Neural progenitor cell (in vitro differentiated cells): ENCODE results near the gene FOXL3.

ENCODE experiments used
- EZH2 ChIP-seq: fragments of 200-600 bp; sonication (generic); IDR thresholded peaks from 2 replicates; pipeline ENCODE4 v1.6.1; 2017; ENCODE audit warnings: antibody characterized with exemption, mild to moderate bottlenecking, moderate library complexity
- EZH2phosphoT487 ChIP-seq: fragments of 200-600 bp; sonication (generic); IDR thresholded peaks from 2 replicates; pipeline ENCODE4 v1.6.1; 2017; ENCODE audit warnings: antibody characterized with exemption
- TF ChIP-seq, protein P1 (sequence below): fragments of 200-600 bp; sonication (generic); IDR thresholded peaks from 2 replicates; pipeline ENCODE4 v1.5.1; 2017; ENCODE audit warnings: antibody characterized with exemption, mild to moderate bottlenecking

DNA sequence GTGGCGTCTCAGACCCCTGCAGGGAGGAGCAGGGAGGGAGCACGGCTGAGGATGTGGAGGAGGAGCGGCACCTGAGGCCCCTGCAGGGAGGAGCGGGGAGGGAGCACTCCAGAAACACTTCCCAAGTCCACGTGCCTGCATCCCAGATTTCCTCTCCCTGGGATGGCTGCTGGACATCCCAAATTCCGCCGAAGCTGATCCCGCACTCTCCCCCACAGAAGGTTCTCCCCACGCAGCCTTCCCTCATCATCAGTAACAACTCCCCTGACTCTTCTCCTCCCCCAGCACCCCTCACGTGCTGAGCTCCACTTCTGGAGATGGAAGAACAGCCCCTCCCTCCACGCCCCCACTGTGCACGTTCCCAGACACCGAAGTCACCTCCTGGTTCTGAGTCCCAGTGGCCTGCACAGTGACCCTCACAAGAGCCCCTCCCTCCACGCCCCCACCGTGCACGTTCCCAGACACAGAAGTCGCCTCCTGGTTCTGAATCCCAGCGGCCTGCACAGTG, 17.8 kb upstream of the FOXL3 start:
- TF ChIP-seq, protein P1, sequence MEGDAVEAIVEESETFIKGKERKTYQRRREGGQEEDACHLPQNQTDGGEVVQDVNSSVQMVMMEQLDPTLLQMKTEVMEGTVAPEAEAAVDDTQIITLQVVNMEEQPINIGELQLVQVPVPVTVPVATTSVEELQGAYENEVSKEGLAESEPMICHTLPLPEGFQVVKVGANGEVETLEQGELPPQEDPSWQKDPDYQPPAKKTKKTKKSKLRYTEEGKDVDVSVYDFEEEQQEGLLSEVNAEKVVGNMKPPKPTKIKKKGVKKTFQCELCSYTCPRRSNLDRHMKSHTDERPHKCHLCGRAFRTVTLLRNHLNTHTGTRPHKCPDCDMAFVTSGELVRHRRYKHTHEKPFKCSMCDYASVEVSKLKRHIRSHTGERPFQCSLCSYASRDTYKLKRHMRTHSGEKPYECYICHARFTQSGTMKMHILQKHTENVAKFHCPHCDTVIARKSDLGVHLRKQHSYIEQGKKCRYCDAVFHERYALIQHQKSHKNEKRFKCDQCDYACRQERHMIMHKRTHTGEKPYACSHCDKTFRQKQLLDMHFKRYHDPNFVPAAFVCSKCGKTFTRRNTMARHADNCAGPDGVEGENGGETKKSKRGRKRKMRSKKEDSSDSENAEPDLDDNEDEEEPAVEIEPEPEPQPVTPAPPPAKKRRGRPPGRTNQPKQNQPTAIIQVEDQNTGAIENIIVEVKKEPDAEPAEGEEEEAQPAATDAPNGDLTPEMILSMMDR = no peak
- TF ChIP-seq EZH2 (no peak), EZH2phosphoT487 (no peak)
